ENCODE results near the gene COA6. TPM values are rescaled to one million over a fixed set of nuclear protein-coding genes. Genes with fewer than 3 reads are reported as not detected.

The COA6 gene
- total and polyA plus RNA-seq, 2 of the 13 experiments (the other 11 are each of a cell fraction or from before 2014, with no cell fraction given): 32.4 to 104 TPM

DNA sequence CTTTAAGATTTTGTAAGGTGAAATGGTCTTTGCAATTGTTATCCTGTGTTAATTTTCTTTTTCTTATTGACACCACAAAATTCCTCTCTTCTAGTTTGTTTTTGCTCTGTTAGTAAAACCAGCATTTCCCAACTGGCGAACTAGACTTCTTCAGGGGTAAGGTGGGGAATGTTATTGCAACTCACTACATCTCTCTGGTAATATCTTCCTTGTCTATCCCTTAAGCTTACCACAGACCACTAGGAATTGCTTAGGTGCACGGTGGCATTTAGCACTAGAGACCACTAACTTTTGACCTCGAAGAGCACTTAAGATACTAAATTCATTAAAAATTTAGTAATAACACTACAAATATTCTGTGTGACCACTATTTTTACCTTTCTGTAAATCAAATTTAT, 4.2 kb upstream of the COA6 start:
- 73% methylated on average over 3 of the region's 3 CpGs for WGBS (ENCODE audit: low lambda C conversion rate)
- H4K20me1 ChIP-seq (ENCODE audit: insufficient read depth, low read length): no peaks in the 10 kb centered on the region
- ATAC-seq (no peak), DNase-seq (ENCODE audit: low spot score) (no peak), FAIRE-seq (no peak)
- H3K27ac ChIP-seq (ENCODE audit: extremely low read length, insufficient read depth, low read length): no peak overlapping the region
- H3K4me2 ChIP-seq (ENCODE audit: low read depth, low read length): peak overlapping the region; percentile 51; the same call in 1 of the 2 replicates
- peaks cover 10% of the 10 kb centered on the region for H3K79me2 ChIP-seq (ENCODE audit: insufficient read depth, low read length)
- H3K4me3 ChIP-seq (replicated peaks in 1 of 3; ENCODE audit: insufficient read depth in 1 of 3, low read depth in 2 of 3, low read length in 3 of 3): no peak overlapping the region
- H3K9me3 ChIP-seq (ENCODE audit: low read length): no peaks in the 10 kb centered on the region
- intact Hi-C loops (cut with micrococcal nuclease; ENCODE audit: unreplicated experiment) (no loop called here), in situ Hi-C loops (cut with HindIII; ENCODE audit: extremely low pct_ligation_motif_present, low pct_unique_long_range_greater_than_20kb) (no loop called here)
- peaks cover 17% of the 10 kb centered on the region for H3K4me1 ChIP-seq (ENCODE audit: insufficient read depth, low read length)
- H3K36me3 ChIP-seq (replicated peaks in 1 of 2; ENCODE audit: control insufficient read depth in 1 of 2, insufficient read depth in 2 of 2, low read length in 2 of 2): no peaks in the 10 kb centered on the region
- H2AFZ ChIP-seq (ENCODE audit: low read length): no peak overlapping the region
- no peaks in the 10 kb centered on the region; a peak in 1 of 5 replicates for H3K27me3 ChIP-seq (ENCODE audit: control insufficient read depth in 1 of 2, insufficient read depth in 2 of 2, low read length in 2 of 2)
- ChIA-PET CTCF (ENCODE audit: low intra/inter-chr PET ratio, low total read pairs) (no interaction called here), POLR2A (no interaction called here)
- no peak overlapping the region for H3K9ac ChIP-seq (ENCODE audit: insufficient read depth, low read depth, low read length)
- TF ChIP-seq REXO4 (CRISPR knock-in tag; IDR thresholded peaks at IDR 0.05; ENCODE audit: borderline replicate concordance): no peak
- BruUV-seq (replicated peaks): no TSS peak

- intact Hi-C loops (cut with micrococcal nuclease; ENCODE audit: unreplicated experiment): loop anchor here (5.0 kb wide), 1 partner anchor 57 kb away; no protein-coding TSS in a partner anchor
- FAIRE-seq: no peak
- H3K4me1 ChIP-seq (ENCODE audit: insufficient read depth, low read length): peaks cover 23% of the 10 kb centered on the region
- in situ Hi-C loops (cut with HindIII; ENCODE audit: extremely low pct_ligation_motif_present, low pct_unique_long_range_greater_than_20kb): no loop called here
- no peak overlapping the region for H3K27ac ChIP-seq (ENCODE audit: extremely low read length, insufficient read depth, low read length)
- POLR2A ChIA-PET: no interaction called here
- ATAC-seq: no peak
- no peak overlapping the region for H2AFZ ChIP-seq (ENCODE audit: low read length)
- no TSS peak for BruUV-seq (replicated peaks)
- H3K79me2 ChIP-seq (ENCODE audit: insufficient read depth, low read length): peaks cover 18% of the 10 kb centered on the region
- H3K9me3 ChIP-seq (ENCODE audit: low read length): no peaks in the 10 kb centered on the region
- CTCF ChIA-PET (ENCODE audit: low intra/inter-chr PET ratio, low total read pairs): no interaction called here
- H3K4me2 ChIP-seq (ENCODE audit: low read depth, low read length): no peak overlapping the region
- no peaks in the 10 kb centered on the region for H3K36me3 ChIP-seq (replicated peaks in 1 of 2; ENCODE audit: control insufficient read depth in 1 of 2, insufficient read depth in 2 of 2, low read length in 2 of 2)
- WGBS (ENCODE audit: low lambda C conversion rate): 83% methylated on average over 1 of the region's 1 CpG
- H3K9ac ChIP-seq (ENCODE audit: insufficient read depth, low read depth, low read length): no peak overlapping the region
- no peaks in the 10 kb centered on the region; a peak in 1 of 5 replicates for H3K27me3 ChIP-seq (ENCODE audit: control insufficient read depth in 1 of 2, insufficient read depth in 2 of 2, low read length in 2 of 2)
- H4K20me1 ChIP-seq (ENCODE audit: insufficient read depth, low read length): no peaks in the 10 kb centered on the region
- no peak overlapping the region for H3K4me3 ChIP-seq (replicated peaks in 1 of 3; ENCODE audit: insufficient read depth in 1 of 3, low read depth in 2 of 3, low read length in 3 of 3)
- TF ChIP-seq ZNF20 (CRISPR knock-in tag; IDR thresholded peaks at IDR 0.05) (no peak), FOXC1 (CRISPR knock-in tag; IDR thresholded peaks at IDR 0.05; ENCODE audit: borderline replicate concordance) (no peak), IRF9 (CRISPR knock-in tag; IDR thresholded peaks at IDR 0.05; ENCODE audit: borderline replicate concordance) (no peak), NFE2L2 (IDR thresholded peaks at IDR 0.05; ENCODE audit: low read length) (peak; percentile 48; the same call in 1 of the 2 replicates), SATB2 (CRISPR knock-in tag; IDR thresholded peaks at IDR 0.05) (no peak), ZNF468 (CRISPR knock-in tag; IDR thresholded peaks at IDR 0.05) (no peak)
- DNase-seq (ENCODE audit: low spot score): no peak
These were observed 3.5 kb upstream of the COA6 start for GRCh38 chr1:234369784-234370183.

Data from HepG2 (cell line).